Trophoblast cell (in vitro differentiated cells and primary cell): ENCODE data around the gene FAM13C.
"Not testable (repeated sequence)": the region's sequence is repeated elsewhere in the genome, so short reads cannot be mapped to it uniquely, and the experiment has no call there.

Experiments
- DNase-seq, 2 donors: peaks; one replicate each; pipeline ENCODE4 v3.0.0-alpha.2; 2016
- H2AFZ ChIP-seq: 2 replicates; pipeline ENCODE4 v1.6.1; 2013; ENCODE audit warnings: low read length, moderate library complexity, mild to moderate bottlenecking; ENCODE audit not compliant: insufficient read depth, poor library complexity
- H2AK5ac ChIP-seq: 2 replicates; pipeline ENCODE4 v1.6.1; 2013; ENCODE audit warnings: mild to moderate bottlenecking, low read length
- H2BK120ac ChIP-seq: 2 replicates; pipeline ENCODE4 v1.6.1; 2013; ENCODE audit warnings: low read length, mild to moderate bottlenecking, moderate library complexity; ENCODE audit not compliant: insufficient read depth, poor library complexity
- H2BK12ac ChIP-seq: 2 replicates; pipeline ENCODE4 v1.6.1; 2013; ENCODE audit warnings: mild to moderate bottlenecking, low read length, moderate library complexity
- H2BK5ac ChIP-seq: 2 replicates; pipeline ENCODE4 v1.6.1; 2013; ENCODE audit warnings: low read length, low read depth, moderate library complexity, mild to moderate bottlenecking; ENCODE audit not compliant: poor library complexity
- H3K14ac ChIP-seq: 2 replicates; pipeline ENCODE4 v1.6.1; 2013; ENCODE audit warnings: mild to moderate bottlenecking, low read length
- H3K18ac ChIP-seq: 2 replicates; pipeline ENCODE4 v1.6.1; 2013; ENCODE audit warnings: mild to moderate bottlenecking, low read length
- H3K23ac ChIP-seq: 2 replicates; pipeline ENCODE4 v1.6.1; 2013; ENCODE audit warnings: low read length
- H3K27ac ChIP-seq: 2 replicates; pipeline ENCODE4 v1.5.1; 2013; ENCODE audit warnings: low read depth, mild to moderate bottlenecking, inconsistent platforms, low read length, moderate library complexity
- H3K27me3 ChIP-seq: 2 replicates; pipeline ENCODE4 v1.6.1; 2013; ENCODE audit warnings: inconsistent platforms, mild to moderate bottlenecking, low read length, moderate library complexity; ENCODE audit not compliant: insufficient read depth
- H3K36me3 ChIP-seq, 2 experiments: 1 replicate in 1 of 2; 2 replicates in 1 of 2; pipeline ENCODE4 v1.6.1; 2013; ENCODE audit warnings: low read length in 2 of 2, mild to moderate bottlenecking in 2 of 2, moderate library complexity in 1 of 2; ENCODE audit not compliant: insufficient read depth in 2 of 2, control insufficient read depth in 1 of 2
- H3K4ac ChIP-seq: 2 replicates; pipeline ENCODE4 v1.6.1; 2013; ENCODE audit warnings: low read depth, mild to moderate bottlenecking, low read length, moderate library complexity
- H3K4me1 ChIP-seq, 2 experiments: 1 replicate in 1 of 2; 2 replicates in 1 of 2; pipeline ENCODE4 v1.6.1; 2013; ENCODE audit warnings: low read length in 2 of 2, mild to moderate bottlenecking in 2 of 2, moderate library complexity in 1 of 2; ENCODE audit not compliant: insufficient read depth in 2 of 2, control insufficient read depth in 1 of 2
- H3K4me2 ChIP-seq: 2 replicates; pipeline ENCODE4 v1.6.1; 2013; ENCODE audit warnings: inconsistent platforms, mild to moderate bottlenecking, low read length, moderate library complexity
- H3K4me3 ChIP-seq: 2 replicates; pipeline ENCODE4 v1.5.1; 2013; ENCODE audit warnings: mild to moderate bottlenecking, low read depth, low read length, inconsistent platforms
- H3K79me1 ChIP-seq: one replicate; pipeline ENCODE4 v1.6.1; 2013; ENCODE audit warnings: low read length
- H3K79me2 ChIP-seq: 2 replicates; pipeline ENCODE4 v1.6.1; 2013; ENCODE audit warnings: low read length, mild to moderate bottlenecking; ENCODE audit not compliant: control insufficient read depth, insufficient read depth, poor library complexity
- H3K9ac ChIP-seq: 2 replicates; pipeline ENCODE4 v1.6.1; 2013; ENCODE audit warnings: mild to moderate bottlenecking, low read length
- H3K9me3 ChIP-seq: 2 replicates; pipeline ENCODE4 v1.6.1; 2013; ENCODE audit warnings: low read depth, mild to moderate bottlenecking, control low read depth, inconsistent platforms, low read length; ENCODE audit not compliant: insufficient read depth
- H4K12ac ChIP-seq: 2 replicates; pipeline ENCODE4 v1.6.1; 2013; ENCODE audit warnings: low read depth, mild to moderate bottlenecking, low read length, moderate library complexity
- H4K8ac ChIP-seq: 2 replicates; pipeline ENCODE4 v1.6.1; 2013; ENCODE audit warnings: low read depth, mild to moderate bottlenecking, low read length, moderate library complexity
- H4K91ac ChIP-seq: one replicate; pipeline ENCODE4 v1.6.1; 2013; ENCODE audit warnings: low read depth, mild to moderate bottlenecking, low read length, moderate library complexity
- WGBS: extraction: QIAGEN DNeasy Blood & Tissue Kit; methylation state at CpG from one replicate; pipeline ENCODE4 v1.1.7; 2013; ENCODE audit warnings: missing lambda C conversion rate; ENCODE audit not compliant: insufficient read length, insufficient coverage; ENCODE audit errors: extremely low coverage; 5-methylcytosine and 5-hydroxymethylcytosine counted together

The FAM13C gene

GRCh38 chr10:59229441-59229840 is 132.9 kb downstream of the FAM13C start:
- Histone ChIP-seq H3K79me2 (no peaks in the 10 kb centered on the region), H3K36me3 (no peaks in the 10 kb centered on the region), H3K14ac (no peak overlapping the region), H3K4me1 (no peaks in the 10 kb centered on the region), H3K9me3 (no peaks in the 10 kb centered on the region), H3K27ac (no peak overlapping the region), H2AK5ac (no peak overlapping the region), H3K9ac (no peak overlapping the region), H4K12ac (no peak overlapping the region), H3K27me3 (no peaks in the 10 kb centered on the region), H2BK5ac (no peak overlapping the region), H2AFZ (no peak overlapping the region), H3K4ac (no peak overlapping the region), H3K18ac (no peak overlapping the region), H3K4me2 (no peak overlapping the region), H2BK120ac (no peak overlapping the region), H4K8ac (no peak overlapping the region), H3K79me1 (no peaks in the 10 kb centered on the region), H3K23ac (no peak overlapping the region), H3K4me3 (no peak overlapping the region), H4K91ac (no peak overlapping the region), H2BK12ac (no peak overlapping the region)
- no CpG with 5 or more reads among the region's 4 CpGs for WGBS
- no peak for DNase-seq

DNA sequence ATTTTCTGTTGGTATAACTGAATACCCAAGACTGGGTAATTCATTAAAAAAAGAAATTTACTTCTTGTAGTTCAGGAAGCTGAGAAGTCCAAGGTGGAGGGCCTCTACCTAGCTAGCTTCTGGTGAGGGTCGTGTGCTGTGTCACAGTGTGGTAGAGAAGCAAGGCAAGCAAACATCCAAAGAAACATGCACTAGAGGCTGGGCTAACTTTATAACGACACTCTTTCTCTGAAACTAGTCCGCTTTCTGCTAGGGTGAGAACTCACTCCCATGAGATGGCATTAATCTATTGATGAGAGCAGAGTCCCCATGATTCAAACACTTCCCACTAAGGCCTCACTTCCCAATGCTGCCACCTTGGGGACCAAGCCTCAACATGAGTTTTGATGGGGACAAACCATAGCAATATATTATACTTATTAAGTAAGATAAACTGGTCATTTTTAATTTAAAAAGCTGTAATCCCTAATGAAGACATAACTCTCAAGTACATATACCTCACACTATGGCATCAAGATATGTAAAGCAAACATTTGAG is 135.1 kb downstream of the FAM13C start:
- no peak overlapping the region for H2BK5ac ChIP-seq
- H4K12ac ChIP-seq: no peak overlapping the region
- no peak overlapping the region for H3K14ac ChIP-seq
- H3K79me1 ChIP-seq: no peaks in the 10 kb centered on the region
- H3K79me2 ChIP-seq: no peaks in the 10 kb centered on the region
- H3K27me3 ChIP-seq: no peaks in the 10 kb centered on the region
- H3K23ac ChIP-seq: no peak overlapping the region
- DNase-seq: no peak
- H3K4me2 ChIP-seq: no peak overlapping the region
- H3K4me3 ChIP-seq: no peak overlapping the region
- no peak overlapping the region for H2BK120ac ChIP-seq
- H2AK5ac ChIP-seq: no peak overlapping the region
- no peak overlapping the region for H4K91ac ChIP-seq
- H3K9ac ChIP-seq: no peak overlapping the region
- no peak overlapping the region for H3K27ac ChIP-seq
- no peaks in the 10 kb centered on the region for H3K4me1 ChIP-seq
- no peak overlapping the region for H3K18ac ChIP-seq
- WGBS: no CpG with 5 or more reads among the region's 3 CpGs
- H3K36me3 ChIP-seq: no peaks in the 10 kb centered on the region
- H2AFZ ChIP-seq: no peak overlapping the region
- no peak overlapping the region for H3K4ac ChIP-seq
- no peak overlapping the region for H4K8ac ChIP-seq
- H3K9me3 ChIP-seq: no peaks in the 10 kb centered on the region
- H2BK12ac ChIP-seq: no peak overlapping the region

GRCh38 chr10:59225211-59225610 is 137.1 kb downstream of the FAM13C start:
- Histone ChIP-seq H3K36me3 (no peaks in the 10 kb centered on the region), H3K4me1 (no peaks in the 10 kb centered on the region), H3K4me3 (no peak overlapping the region), H3K79me1 (no peaks in the 10 kb centered on the region), H3K4ac (no peak overlapping the region), H3K4me2 (no peak overlapping the region), H2BK12ac (no peak overlapping the region), H2BK120ac (no peak overlapping the region), H3K27me3 (no peaks in the 10 kb centered on the region), H2AK5ac (no peak overlapping the region), H3K27ac (no peak overlapping the region), H3K14ac (no peak overlapping the region), H3K9me3 (no peaks in the 10 kb centered on the region), H4K8ac (no peak overlapping the region), H3K9ac (no peak overlapping the region), H4K12ac (no peak overlapping the region), H3K79me2 (no peaks in the 10 kb centered on the region), H4K91ac (no peak overlapping the region), H2BK5ac (no peak overlapping the region), H2AFZ (no peak overlapping the region), H3K18ac (no peak overlapping the region), H3K23ac (no peak overlapping the region)
- no peak for DNase-seq

- not testable (repeated sequence) for H3K9me3 ChIP-seq, H2BK12ac ChIP-seq, H3K14ac ChIP-seq, H3K79me1 ChIP-seq, H3K27me3 ChIP-seq, H3K18ac ChIP-seq, H3K4me1 ChIP-seq, H3K4me3 ChIP-seq, H3K23ac ChIP-seq, DNase-seq, H3K4me2 ChIP-seq, H3K4ac ChIP-seq, H2BK5ac ChIP-seq, H4K91ac ChIP-seq, H2AK5ac ChIP-seq, H3K9ac ChIP-seq, H4K8ac ChIP-seq, H3K79me2 ChIP-seq, H3K27ac ChIP-seq, H3K36me3 ChIP-seq, H2AFZ ChIP-seq, H4K12ac ChIP-seq
- H2BK120ac ChIP-seq: peak overlapping the region; percentile 3
- no CpG with 5 or more reads among the region's 2 CpGs for WGBS
These were observed 138.8 kb downstream of the FAM13C start for GRCh38 chr10:59223597-59223996.
